ENCODE measurements around the gene PEX7.
"Not testable (repeated sequence)": the region's sequence is repeated elsewhere in the genome, so short reads cannot be mapped to it uniquely, and the experiment has no call there.

Gene PEX7

GRCh38 chr6:136843210-136843609, 20.8 kb downstream of the PEX7 start:
- no peak for DNase-seq

DNA sequence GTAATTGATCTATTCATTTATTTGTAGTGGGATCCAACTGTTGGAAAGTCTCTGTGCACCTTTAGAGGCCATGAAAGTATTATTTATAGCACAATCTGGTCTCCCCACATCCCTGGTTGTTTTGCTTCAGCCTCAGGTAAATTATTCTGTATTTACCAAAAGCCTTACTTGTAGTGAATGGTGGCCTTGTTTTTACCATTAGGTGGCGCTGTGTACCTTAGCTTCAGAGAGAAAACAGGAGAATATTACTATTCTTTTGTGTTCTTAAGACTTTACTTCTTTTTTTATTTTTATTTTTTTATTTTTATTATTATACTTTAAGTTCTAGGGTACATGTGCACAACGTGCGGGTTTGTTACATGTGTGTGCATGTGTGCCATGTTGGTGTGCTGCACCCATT, 23.7 kb downstream of the PEX7 start:
- peak; percentile 14 to 45 for DNase-seq

DNA sequence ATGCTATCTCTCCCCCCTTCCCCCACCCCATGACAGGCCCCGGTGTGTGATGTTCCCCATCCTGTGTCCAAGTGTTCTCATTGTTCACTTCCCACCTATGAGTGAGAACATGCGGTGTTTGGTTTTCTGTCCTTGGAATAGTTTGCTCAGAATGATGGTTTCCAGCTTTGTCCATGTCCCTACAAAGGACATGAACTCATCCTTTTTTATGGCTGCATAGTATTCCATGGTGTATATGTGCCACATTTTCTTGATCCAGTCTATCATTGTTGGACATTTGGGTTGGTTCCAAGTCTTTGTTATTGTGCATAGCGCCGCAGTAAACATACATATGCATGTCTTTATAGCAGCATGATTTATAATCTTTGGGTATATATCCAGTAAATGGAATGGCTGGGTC, 24.1 kb downstream of the PEX7 start:
- not testable (repeated sequence) for DNase-seq

DNA sequence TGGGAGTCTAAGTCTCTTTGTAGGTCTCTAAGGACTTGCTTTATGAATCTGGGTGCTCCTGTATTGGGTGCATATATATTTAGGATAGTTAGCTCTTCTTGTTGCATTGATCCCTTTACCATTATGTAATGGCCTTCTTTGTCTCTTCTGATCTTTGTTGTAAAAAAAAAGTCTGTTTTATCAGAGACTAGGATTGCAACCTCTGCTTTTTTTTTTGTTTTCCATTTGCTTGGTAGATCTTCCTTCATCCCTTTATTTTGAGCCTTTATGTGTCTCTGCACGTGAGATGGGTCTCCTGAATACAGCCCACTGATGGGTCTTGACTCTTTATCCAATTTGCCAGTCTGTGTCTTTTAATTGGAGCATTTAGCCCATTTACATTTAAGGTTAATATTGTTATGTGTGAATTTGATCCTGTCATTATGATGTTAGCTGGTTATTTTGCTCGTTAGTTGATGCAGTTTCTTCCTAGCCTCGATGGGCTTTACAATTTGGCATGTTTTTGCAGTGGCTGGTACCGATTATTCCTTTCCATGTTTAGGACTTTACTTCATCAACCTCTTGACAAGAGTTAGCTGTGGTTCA, 27.7 kb downstream of the PEX7 start:
- not testable (repeated sequence) for DNase-seq

- DNase-seq: no peak
Observed at GRCh38 chr6:136859430-136859829, 37.0 kb downstream of the PEX7 start.

- no peak for DNase-seq
Observed at GRCh38 chr6:136860043-136860442, 37.7 kb downstream of the PEX7 start.

GRCh38 chr6:136862662-136863061, 40.3 kb downstream of the PEX7 start:
- no peak for DNase-seq

DNA sequence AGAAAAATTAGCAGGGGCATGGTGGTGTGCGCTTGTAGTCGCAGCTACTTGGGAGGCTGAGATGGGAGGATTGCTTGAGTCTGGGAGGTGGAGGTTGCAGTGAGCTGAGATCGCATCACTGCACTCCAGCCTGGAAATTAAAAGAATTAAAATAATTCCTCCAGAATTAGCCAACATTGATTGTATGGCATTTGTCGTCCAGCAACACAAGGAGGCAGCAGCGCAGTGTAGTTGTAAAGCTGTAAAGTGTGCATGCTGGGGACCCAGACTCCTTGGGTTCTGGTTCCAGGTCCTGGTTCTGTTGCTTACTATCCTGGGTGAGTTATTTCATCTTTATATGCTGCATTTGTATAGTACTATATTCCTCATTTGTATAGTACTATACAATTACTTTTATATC, 41.4 kb downstream of the PEX7 start:
- no peak for DNase-seq

DNA sequence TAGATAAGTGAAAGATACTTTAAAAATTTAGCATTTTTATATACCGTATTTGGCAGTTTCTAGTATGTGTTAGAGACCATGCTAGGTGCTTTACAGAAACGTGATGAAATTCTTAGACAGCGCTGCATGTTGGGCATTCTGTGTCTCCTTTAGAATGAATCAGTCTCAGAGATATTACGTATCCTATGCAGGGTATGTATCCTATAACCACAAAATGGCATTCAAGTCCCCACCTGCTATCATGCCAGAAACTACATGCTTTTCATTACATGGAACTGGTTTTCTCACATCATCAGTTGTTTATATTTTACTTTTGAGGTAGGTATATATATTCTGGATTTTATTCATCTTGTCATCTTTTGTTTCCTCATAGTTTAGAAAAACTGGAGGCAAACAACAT, 42.3 kb downstream of the PEX7 start:
- no peak for DNase-seq

DNA sequence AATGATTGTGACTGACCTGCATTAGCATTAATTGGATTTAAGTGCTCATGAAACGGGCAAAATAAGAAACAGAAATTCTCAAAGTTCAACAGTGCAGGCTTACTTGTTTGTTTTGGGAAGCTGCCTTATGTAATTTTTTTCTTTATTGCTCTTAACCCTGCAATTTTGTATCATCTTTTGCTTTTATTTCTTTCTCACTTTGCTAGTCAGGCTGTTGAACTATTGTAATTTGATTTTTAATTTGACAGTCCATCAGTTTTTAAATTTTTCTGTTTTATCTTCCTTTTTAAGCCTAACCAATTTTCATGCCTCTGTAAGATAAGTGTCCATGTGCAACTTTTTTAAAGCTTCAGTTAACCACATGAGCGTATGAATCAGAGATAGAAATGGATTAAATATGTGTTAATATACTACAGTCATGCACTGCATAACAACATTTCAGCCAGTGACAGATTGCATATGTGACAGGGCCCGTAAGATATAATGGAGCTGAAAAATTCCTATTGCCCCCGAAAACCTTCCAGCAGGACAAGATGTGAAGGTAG, 44.6 kb downstream of the PEX7 start:
- no peak for DNase-seq

- DNase-seq: no peak
Observed at GRCh38 chr6:136869451-136869850, 47.1 kb downstream of the PEX7 start.

- DNase-seq: no peak
Observed at GRCh38 chr6:136873748-136874147, 51.4 kb downstream of the PEX7 start.

- DNase-seq: not testable (repeated sequence)
Observed at GRCh38 chr6:136876469-136876868, 54.1 kb downstream of the PEX7 start.

DNA sequence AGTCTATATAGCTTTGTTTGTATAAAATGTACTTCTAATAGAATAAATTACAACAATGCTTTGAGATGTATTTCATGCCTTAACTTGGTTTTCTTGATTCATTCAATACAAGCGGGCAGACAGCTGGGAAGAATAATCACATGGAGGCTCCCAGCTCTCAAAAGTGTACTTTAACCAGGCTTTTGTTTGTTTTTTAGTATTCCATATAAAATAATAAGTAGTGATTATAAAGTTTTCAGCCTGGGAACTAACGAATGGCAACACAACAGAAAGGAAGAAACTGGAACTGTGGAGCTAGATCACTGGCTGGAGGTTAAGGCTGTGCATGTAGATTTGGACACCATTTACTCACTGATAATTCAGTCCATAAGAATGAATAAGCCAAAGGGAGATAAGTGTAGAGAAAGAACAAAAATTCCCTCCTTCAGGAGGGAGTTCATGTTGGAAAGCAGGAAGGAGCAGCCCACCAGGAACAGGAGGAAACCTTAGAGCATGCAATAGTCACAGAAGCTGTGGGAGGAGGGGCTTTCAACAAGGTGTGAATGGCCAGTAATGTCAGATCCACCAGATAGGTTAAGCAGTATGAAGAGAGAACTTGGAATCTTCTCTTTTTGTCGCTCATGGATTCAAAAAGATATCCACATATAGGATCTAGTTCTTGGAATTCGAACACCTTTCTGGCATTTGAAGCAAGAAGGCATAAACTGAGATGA, 58.5 kb downstream of the PEX7 start:
- DNase-seq: no peak

- no peak for DNase-seq
Observed at GRCh38 chr6:136886091-136886490, 63.7 kb downstream of the PEX7 start.

- no peak for DNase-seq
Observed at GRCh38 chr6:136887953-136888352, 65.6 kb downstream of the PEX7 start.

DNA sequence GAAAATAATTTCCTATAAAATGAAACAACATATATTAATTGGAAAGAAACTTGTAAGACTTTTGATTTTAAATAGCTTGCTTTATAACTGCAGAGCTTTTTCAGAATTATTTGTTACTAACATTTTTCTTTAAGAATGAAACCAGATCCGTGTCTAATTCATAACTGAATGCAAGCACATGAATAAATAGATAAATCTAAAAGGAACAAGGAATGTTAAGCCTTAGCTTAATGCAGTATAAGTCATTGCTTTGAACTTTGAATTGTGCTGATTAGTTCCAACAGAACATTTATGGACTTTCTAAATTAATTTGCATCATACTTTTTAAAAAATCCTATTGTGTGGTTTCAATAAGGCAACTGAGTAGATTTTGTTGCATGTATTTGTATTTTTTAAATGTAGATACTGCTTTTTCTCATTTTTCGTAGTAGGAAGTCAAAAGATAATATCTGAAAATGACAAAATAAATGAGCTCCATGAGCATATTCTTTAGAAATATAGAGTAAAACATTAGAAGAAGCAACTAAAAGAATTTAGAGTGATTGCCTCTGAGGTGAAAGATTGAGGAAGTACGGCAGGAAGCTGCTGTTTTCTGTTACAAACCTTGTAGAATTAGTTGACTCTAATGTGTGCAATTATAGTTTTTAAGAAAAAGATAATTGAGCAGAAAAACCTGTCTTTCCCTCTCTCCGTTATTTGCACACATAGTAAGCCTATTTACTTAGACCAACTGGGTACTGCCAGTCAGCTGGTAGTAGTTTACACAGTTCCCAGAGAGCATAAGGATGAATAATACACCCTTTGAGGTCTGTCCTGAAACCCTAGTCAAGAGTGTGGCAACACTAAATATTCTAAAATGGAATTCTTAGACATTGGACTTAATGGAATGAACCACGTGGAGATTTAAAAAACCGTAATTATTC, 67.1 kb downstream of the PEX7 start:
- no peak for DNase-seq

DNA sequence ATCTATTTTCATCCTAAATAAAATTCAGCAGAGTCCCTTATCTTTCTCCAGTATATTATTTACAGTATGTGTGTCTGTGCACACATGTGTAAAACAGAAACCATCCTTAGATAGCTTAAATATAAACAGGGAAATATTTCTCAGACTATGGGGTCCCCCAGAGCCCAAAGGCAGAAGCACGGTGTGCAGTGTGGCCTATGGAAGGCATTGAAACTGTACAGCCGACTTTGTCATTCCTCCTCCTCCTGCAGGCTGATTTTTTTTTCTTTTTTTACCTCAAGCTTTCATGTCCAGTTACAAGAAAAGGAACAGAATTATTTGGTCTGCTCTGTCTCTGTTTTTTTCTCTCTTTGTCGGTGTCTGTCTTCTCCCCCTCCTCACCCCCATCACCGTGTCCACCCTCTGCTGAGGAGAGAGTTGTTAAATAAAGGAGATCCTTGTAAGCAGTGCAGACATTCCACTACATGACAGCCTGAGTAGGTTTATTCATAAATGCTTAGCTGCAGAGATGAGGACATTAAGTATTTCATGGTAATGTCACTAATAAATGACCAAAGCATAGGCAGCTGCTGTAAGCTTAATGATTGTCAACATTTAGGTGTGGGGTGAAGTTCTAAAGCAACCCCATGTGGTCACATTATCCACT, 67.9 kb downstream of the PEX7 start:
- DNase-seq: no peak

GRCh38 chr6:136890986-136891385, 68.6 kb downstream of the PEX7 start:
- DNase-seq: no peak

DNA sequence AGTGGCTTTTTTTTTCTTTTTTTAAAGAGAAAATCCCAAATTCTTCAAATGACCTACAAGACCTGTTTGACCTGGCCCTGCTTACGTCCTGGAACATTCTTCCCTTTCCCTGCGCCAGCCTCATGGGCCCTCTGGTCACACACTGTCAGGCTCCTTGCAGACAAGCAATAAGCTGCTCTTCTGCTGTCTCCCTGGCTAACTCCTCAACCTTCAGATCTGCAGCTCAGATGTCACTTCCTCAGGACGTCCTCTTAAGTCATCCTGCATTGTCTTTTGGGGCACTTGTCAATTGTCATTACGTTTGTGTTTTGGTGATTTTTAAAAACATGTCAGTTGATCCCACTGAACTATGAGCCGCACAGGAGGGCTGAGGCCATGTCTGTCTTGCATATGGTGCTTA, 70.8 kb downstream of the PEX7 start:
- no peak for DNase-seq

DNA sequence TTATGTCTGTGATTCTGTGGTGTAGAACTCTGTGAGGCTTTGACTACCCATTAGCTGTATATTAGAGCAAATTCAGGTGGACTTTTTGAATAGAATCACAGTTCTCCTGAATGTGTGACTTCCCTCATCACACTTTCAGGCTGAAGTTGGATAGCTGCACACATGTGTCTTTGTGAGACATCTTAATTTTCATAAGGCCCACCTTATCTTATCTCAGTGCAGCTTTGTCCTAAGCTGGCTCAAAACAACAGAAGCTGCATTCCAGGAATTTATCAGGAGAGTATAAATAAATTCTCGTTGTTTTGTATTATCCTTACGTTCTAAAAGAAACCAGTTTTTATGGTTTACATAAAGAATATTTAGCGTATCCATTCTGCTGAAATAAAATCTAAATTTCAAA, 73.5 kb downstream of the PEX7 start:
- no peak for DNase-seq

- no peak for DNase-seq
Observed at GRCh38 chr6:136897071-136897470, 74.7 kb downstream of the PEX7 start.

- no peak for DNase-seq
Observed at GRCh38 chr6:136901212-136901784, 78.9 kb downstream of the PEX7 start.

Data from CD4-positive, alpha-beta T cell treated with Interleukin-4 for 1 hour (primary cell).